DMS114 treated with DMSO at 0.1 percent for 48 hours (cell line): ENCODE results near the gene ACYP2.

Experiments used
- DNase-seq: peaks from one replicate; lab custom pipeline; 2025; ENCODE audit not compliant: unreplicated experiment; lab: John Stamatoyannopoulos, UW

Gene ACYP2

DNA sequence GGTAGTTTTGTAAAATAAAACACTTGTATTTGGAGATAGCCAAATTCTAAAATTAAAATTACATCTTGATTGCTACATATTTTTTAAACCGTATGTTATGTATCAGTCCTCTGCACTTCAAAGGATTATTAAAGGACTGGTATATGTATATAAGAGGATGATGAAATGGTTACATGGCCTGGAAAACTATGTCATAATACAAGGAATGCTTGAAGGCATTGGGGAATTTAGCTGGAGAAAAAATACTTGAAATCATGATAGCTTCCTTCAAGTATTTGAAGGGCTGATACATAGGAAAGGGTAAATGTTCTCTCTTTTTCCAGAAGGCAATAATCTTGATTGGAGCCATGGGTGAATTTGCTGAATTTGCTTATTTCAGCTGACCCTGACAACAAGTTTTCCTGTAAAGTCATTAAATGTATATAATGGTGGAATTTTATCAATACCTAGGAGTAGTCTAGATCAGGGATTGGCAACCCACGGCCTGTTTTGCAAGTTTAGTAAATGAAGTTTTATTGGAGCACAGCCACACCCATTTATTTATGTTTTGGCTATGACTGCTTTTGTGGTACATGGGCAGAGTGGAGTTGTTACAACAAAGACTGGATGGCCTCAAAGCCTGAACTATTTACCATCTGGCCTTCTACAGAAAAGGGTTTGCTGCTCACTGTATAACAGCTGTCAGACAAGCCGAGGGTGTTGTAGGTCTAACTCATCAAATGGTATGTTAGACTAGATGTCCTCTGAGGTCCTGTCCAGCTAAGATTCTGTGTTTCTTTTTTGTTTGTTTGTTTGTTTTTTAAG, 34.4 kb downstream of the ACYP2 start:
- DNase-seq, result no peak

DNA sequence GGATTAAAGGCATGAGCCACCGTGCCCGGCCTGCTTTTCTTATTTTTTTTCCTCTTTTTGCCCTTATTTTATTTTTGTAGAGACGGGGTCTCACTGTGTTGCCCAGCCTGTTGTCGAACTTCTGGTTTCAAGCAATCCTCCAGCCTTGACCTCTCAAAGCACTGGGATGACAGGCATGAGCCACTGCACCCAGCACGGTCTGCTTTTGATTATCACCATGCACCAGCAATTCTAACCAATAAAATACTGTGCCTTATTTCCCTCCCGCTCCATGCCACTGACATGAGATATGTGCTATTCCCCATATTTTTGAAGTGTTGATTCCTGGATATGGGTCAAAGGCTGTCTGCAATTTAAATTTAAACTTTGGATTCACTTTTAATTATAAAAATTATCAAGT, 42.9 kb downstream of the ACYP2 start:
- no peak for DNase-seq

DNA sequence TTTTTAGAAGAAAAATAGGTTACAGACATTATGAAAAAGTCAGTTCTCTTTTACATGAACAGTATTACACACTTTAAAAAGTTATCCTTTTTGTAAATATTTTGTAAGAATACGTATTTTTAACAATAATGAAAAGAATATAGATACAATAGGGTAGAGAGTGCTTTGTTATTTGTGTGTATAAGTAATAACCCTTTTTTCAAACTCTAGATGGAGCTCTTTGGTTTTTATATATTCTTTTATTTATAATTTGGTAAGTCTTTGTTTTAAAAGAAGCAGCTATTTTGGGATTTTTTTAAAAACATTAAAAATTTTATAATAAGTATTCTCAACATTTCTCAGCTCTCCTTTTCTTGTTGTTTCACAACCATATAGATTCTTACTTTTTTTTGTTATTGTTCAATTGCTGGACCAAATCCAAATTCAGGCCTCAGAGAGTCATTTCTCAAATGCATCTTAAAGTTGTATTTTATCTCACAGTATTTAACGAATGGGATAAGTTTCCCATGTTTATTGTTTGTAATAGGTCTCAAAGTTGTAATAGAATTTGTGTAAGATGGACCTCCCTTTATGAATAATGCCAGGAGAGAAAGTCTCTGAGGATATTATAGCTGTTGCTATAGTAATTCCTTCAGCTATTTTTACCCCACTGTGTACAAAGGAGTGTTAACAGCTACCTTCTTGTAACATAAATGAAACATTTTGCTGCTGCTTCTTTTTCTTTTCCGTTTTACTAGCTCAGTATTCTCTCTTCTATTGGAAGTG, 46.4 kb downstream of the ACYP2 start:
- DNase-seq, result no peak

DNA sequence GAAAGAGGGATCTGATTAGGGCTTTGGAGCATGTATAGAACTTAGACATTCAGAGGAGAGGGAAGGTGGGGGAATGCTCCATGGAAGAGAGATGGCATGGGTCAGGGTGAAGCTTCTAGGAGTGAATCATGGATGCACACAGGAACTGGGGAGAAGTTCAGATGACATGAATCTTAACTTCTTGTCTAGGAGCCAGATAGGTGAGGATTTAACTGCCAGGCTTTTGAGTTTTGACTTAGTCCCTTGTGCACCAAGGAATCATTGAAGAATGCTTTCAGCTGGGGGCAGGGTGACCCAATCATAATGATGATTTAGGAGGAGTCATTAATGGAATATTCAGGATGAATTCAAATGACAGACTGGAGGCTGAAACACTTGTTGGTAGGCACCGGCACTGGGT, 48.7 kb downstream of the ACYP2 start:
- DNase-seq, result no peak

DNA sequence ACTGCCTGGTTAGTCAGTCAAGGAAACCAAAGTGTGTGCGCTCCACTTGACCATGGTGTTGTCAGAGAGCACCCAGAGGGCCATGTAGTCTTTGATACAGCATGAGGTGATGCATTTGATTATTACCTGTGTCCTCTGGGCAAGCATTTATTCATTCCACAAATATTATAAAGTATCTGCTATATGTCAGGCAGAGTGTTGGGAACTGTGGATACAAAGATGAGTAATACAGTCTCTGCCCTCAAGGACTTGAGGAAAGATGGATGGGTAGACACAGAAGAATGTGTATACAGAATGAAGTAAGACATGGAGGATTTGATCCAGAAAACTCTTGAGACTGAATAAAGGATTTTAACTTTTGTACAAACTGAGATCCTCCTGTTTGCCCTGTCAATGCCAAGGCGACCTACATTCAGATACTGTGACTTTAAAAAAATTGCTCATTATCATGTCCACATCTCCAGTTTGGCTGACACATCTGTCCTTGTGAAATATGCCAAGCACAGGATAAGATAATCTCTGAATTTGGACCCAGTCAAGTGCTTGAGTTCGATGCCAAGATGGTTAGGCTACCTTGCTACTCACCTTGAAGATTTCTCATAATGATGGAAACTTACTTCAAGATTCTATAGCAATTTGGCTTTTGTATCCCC, 50.8 kb downstream of the ACYP2 start:
- no peak for DNase-seq

DNA sequence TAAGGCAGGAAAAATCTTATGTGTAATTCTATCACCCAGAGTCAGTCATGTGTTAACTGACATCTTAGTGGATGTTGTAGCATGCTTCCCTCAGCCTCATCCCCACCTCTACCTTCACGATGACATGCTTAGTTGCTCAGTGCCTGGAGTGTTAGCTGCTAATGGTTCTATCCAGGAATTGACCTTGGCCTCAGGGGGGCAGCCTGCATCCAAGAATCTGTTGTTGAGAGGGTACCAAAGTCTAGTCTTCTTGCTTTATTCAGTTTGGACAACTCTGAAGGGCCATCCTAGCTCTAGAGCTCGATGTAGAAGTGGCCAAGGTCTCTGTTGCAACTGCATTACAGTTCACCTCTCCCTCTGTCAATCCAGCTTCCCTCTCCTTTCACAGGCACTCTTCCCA, 61.2 kb downstream of the ACYP2 start:
- DNase-seq, result no peak

DNA sequence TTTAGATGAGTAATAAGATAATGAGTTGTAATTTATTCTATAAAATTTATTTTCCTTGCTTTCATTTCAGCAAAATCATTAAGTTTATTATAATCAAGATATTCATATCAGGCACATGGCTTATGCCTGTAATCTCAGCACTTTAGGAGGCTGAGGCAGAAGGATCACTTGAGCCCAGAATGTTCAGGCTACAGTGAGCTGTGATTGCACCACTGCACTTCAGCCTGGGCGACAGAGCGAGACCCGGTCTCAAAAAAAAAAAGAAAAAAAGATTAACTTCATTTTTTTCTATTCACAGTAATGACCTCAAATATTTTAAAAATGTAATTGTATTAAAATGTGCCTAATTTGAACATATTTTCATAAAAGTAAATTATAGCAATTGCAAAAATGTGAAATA, 67.9 kb downstream of the ACYP2 start:
- DNase-seq, result no peak

DNA sequence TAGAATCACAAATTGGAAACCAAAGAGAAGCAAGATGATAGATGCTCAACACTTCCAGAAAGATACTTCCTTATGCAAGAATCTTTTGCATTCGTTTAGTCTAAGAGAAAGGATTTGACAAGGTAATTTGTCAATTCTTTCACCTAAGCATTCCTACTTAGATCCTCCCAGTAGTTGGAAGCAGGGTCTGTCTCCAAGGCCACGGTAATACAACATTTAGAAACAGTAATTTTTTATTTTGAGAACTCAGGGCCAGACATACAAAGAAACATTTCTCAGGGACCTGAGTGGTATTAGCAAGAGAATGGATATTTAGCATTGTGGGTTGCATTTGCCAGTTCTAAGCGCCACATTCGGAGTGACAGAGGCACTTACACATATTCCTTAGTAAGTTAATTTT, 68.6 kb downstream of the ACYP2 start:
- DNase-seq, result no peak

DNA sequence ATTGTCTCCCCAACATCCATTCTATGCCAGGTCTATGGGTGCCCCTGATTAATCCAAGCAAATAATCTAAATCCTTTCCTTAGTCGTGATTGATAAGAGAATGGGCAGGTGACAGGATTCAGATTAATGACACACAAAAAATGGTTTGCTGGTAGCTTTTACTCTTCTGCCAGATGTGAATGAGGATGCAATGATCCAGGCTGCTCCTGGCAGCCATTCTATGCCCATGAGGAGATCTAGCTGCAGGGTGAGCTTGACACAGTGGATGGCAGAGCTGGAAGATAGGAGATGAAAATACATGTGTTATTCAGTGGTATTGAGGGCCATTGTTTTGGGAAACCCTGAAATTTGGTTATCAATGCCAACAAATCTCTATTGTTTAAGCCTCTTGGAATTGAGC, 69.7 kb downstream of the ACYP2 start:
- DNase-seq, result no peak

DNA sequence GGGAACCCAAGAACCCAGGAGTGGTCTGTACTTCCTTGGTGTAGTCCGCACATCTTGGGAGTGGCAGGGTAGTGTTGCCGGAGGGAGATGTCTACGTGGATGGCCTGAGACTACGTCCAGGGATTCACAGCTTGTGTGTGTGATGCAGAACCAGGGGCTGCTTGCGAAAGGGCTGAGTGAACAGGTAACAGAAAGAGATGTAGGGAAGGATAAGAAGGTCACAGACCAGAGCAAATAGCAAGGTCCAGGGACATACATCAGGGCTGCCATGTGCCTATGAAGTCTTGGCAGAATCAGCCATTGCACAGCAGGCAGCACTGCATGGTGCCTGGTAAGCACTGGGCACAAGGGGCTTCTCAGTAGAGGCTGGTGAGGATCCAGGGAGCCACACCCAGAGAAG, 71.9 kb downstream of the ACYP2 start:
- DNase-seq, result no peak

DNA sequence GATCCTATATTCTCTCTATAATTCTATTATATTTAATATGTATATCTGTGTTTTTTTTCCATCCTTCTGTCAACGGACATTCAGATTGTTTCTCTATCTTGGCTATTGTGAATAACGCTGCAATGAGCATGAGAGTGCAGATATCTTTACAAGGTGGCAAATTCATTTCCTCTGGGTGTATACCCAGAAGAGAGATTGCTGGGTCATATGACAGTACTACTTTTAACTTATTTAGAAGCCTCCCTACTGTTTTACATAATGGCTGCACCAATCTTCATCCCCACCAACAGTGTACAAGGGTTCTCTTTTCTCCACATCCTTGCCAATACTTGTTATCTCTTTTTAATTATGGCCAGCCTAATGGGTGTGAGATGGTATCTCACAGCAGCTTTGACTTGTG, 74.1 kb downstream of the ACYP2 start:
- DNase-seq, result no peak

DNA sequence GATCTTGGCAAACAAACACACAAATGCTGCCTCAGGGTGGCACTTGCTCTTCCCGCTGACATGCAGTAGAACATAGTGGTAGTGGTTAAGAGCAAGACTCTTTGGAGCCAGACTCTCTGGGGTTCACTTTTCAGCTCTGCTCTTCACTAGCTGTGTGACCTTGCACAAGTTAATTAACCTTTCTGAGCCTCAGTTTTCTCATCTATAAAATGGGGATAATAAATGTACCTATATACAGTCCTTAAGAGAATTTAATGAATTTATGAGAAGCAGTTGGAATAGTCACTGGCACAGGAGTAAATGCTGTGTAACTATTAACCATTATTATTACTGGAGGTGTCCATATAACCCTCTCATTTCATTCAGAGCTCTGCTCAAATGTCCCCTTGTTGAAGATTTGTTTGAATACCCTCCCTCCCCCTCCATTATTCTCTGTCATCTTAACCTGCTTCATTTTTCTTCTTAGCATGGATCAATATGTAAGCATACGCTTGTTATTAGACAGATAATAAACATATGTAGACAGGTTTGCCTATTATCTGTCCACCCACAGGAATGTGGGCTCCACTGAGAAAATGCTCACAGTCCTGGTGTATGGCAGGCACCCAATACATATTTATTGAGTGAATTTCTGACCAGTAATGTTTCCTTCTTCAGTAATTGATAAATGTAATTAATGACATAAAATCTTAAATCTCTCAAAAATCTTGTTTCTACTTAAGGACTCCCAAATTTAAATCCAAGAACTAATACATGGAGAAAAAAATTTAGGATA, 76.1 kb downstream of the ACYP2 start:
- DNase-seq, result no peak

DNA sequence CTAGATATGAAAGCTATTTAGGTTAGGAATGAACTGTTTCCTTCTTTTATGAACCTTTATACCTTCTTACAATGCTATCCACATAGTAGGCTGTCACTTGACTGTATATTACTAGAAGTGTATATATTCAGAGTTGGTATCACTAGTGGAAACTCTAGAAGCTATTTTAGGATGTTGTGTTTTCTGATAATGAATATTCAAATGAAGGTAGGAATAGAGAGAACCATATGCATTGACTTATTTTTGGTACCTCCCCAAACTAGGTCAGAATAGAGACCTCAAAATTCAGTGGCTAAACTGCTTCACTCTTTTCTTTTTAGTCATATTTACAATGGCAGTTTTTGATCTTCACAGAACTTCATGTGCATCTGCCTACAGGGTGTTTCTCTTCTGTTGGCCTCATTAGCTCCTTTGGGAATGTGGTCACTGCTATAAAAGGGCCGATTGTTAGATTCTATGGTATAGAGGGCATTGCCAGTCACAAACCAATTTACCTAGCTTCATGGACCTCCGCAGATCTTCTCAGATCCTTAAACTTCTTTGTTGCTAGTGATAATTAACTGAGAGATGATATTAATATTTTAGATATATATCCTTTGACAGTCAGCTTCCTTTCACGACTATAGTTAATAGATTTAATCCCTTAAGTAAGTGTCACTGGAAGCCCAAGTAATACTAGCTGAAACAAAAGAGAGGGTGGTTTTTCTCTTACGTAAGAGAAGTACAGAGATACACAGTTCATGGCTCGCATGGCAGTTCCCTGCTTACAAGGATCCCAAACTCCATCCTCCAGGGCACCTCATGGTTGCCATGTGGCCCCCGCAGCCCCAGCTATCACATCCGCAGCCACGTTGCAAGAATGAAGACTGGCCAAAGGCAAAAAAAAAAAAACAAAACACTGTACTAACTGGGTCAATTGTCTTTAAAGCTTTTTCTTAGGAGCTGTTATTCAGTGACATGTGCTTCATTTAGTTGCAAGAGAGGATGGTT, 79.6 kb downstream of the ACYP2 start:
- DNase-seq, result no peak

DNA sequence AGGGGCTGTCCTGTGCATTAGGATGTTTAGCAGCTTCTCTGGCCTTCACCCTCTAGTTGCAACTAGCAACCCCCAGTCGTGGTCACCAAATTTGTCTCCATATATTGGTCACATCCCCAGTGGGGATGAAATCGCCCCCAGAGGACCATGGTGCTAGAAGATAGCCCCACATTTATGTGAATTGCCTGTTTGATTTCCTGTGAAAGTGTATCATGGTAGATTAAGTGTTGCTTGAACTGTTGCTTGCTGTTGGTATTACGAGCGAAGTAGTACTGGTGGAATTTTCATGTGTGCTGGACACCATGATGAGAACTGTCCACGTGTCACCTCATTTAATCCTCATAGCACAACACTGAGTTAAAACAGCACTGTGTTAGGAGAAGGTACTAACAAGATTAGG, 81.2 kb downstream of the ACYP2 start:
- no peak for DNase-seq

DNA sequence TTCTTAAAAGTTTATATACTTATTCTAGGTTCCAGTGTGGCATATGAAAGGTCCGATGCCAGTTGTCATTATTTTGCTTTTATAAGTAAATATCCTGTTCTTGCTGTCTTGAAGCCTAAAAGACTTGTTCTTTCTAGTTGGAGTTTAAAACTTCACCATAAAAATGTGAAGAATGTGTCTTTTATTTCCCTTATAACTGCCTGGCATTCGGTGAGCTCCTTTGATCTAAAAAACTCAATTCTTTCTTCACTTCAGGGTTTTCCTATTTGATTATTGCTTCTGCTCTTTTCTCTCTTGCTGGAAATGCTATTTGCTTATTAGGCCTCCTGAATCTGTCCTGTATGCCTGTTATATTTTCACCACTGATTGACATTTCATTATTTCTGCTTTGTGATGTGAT, 89.1 kb downstream of the ACYP2 start:
- DNase-seq, result no peak

DNA sequence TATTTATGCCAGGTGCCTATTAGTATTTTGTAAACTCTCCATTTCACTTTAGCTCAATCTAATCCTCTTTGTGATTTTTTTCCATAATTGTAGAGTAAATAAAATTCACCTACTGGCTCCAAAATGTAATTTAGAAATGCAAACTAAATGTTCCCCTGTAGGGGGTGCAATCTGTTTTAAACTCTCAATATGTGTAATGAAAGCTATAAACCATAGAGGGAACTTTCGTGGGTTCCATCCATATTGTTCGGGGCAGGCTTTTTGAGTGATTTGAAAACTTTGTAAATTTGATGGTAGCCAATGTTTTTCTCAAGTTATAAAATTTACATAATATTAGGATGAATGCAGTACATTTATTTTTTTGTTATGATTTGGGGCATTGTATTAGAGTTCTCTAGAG, 91.2 kb downstream of the ACYP2 start:
- peak; percentile 12 for DNase-seq

DNA sequence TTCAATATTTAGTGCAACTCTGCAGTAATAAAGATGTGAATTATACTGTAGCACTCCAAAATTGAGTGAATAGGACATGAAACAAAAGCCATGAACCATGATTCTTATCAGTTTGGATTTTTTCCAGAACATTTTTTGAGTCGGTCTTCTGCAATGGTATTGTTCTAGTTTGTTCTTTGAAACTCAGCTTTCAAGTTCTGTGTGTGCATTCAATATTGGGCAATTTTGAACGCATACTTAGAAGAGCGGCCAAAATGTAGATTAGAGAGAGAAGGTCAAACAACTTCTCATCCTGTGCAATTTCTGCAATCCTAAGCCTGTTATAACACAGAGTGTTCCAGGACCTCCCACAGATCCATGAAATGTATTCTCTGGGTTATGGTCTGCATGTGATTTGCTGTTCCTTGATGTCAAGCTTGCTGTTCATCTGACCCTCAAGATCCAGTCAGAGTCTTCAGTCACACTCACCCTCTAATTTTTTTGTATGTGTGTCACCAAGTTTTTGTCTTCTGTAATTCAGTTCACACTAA, 92.3 kb downstream of the ACYP2 start:
- DNase-seq, result no peak

DNA sequence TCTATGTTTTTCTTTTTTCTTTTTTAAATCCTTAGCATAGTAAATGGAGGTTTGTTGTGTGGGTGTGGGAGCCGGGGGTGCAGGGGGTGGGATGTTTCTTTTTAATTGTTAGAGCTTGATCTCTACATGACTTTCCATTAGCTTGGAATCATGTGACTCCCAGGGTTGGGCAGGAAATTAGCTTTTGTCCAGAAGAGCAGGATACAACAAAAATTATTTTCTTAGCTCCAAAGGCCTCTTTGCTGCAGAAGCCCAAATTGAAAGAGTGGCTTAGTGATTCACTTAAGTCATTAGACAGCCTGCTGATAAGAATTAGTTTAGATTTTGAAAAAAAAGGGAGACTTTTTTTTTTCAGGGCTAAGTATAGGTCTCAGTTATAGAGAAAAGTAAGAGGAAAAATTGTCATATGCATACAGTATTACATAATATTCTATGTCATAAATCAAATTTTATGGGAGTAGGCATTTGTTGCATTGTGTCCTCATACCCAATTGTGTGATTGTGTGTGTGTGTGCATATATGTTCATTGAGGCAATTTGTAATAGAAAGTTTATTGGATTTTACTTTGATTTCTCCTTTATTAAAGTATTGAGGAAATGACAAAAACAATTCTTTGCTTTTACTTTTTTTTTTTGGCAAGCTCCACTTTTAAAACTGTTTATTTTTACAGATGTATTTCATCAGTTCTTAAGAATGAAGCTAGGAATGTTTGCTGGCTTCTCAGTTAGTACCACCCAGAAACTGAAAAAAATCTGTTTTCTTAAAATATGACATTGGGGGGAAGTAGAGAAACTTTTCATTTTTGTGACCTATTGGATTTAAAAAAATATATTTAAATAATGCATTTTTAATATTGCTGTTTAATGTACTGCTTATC, 93.2 kb downstream of the ACYP2 start:
- DNase-seq, result no peak

DNA sequence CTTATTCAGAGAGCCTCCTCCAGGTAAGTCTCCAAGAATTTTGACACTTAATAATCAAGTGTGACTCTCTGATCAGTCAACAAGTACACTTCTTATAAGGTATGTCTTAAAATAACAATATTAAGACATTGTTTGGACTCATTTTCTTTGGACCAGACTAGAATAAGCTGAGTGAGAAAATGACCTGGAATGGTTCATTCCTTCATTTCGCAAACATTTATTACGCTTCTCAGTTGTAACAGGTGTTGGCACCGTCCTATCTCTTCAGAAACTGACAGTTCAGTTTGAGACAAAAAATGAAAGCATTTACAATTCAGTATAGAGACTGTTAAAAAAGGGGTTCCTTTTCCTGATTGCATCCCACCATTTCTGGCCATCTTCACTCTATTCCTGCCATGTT, 94.0 kb downstream of the ACYP2 start:
- DNase-seq, result no peak
